A549 (cell line): ENCODE data around the gene ASXL2. TPM values are rescaled to one million over a fixed set of nuclear protein-coding genes. Genes with fewer than 3 reads are reported as not detected.

Source experiments
- ATAC-seq, 2 experiments: fragments of 200-7000 bp in 1 of 2; fragments of >200 bp in 1 of 2; cut with Nextera tagmentation in 1 of 2; cut with Tn5 transposase in 1 of 2; 3 replicates each; pipeline versions ENCODE4 v1.8.0 to v1.9.1; 2018 to 2020; ENCODE audit warnings: mild to moderate bottlenecking in 1 of 2, moderate library complexity in 1 of 2
- CTCF ChIA-PET: fragments of 300-600 bp; sonication (Branson Sonifier 250); formaldehyde crosslinking; extraction: SDS; loops from one replicate; lab custom pipeline; 2021; ENCODE audit warnings: antibody characterized with exemption, inconsistent platforms; lab: Yijun Ruan, JAX
- POLR2A ChIA-PET: fragments of 350-600 bp; formaldehyde crosslinking; extraction: SDS; loops from one replicate; lab custom pipeline; 2021; ENCODE audit warnings: antibody characterized with exemption, inconsistent platforms; lab: Yijun Ruan, JAX
- DNase-seq, 2 experiments: peaks; one replicate each; pipeline versions ENCODE4 v3.0.0 to v3.0.0-alpha.2; 2011 to 2016; ENCODE audit warnings: low read depth in 1 of 2, low spot score in 1 of 2
- FAIRE-seq: peaks from 2 replicates; lab custom pipeline; 2011; peaks lifted over from hg19 to GRCh38; lab: Jason Lieb, UNC
- H3K27ac ChIP-seq, 2 experiments: fragments of >200 bp; sonication (Bioruptor Twin); formaldehyde crosslinking; 3 replicates each; pipeline ENCODE4 v1.5.1; 2016 to 2017
- H3K4me1 ChIP-seq: fragments of >200 bp; sonication (Bioruptor Twin); formaldehyde crosslinking; 3 replicates; pipeline ENCODE4 v1.6.1; 2016
- H3K4me2 ChIP-seq: fragments of >200 bp; sonication (Bioruptor Twin); formaldehyde crosslinking; 3 replicates; pipeline ENCODE4 v1.6.1; 2016
- H3K4me3 ChIP-seq: fragments of >200 bp; sonication (Bioruptor Twin); formaldehyde crosslinking; 3 replicates; pipeline ENCODE4 v1.5.1; 2016
- H3K9me3 ChIP-seq: fragments of >200 bp; sonication (Bioruptor Twin); formaldehyde crosslinking; 3 replicates; pipeline ENCODE4 v1.6.1; 2016
- BHLHE40 ChIP-seq: IDR thresholded peaks from 2 replicates; pipeline ENCODE4 v1.6.1; 2012; ENCODE audit warnings: low read depth, low read length, inconsistent platforms
- CBX2 ChIP-seq: fragments of 200-600 bp; sonication (generic); IDR thresholded peaks from 2 replicates; pipeline ENCODE4 v1.6.1; 2016; ENCODE audit warnings: low read depth, mild to moderate bottlenecking, borderline replicate concordance
- EHF ChIP-seq: fragments of 250-450 bp; sonication (Bioruptor Pico); IDR thresholded peaks from 2 replicates; pipeline ENCODE4 v1.5.0; 2020; ENCODE audit warnings: mild to moderate bottlenecking
- HOXB13 ChIP-seq: fragments of 250-450 bp; sonication (Bioruptor Pico); IDR thresholded peaks from 2 replicates; pipeline ENCODE4 v1.5.0; 2020; ENCODE audit warnings: low read depth, mild to moderate bottlenecking, moderate library complexity
- HOXB5 ChIP-seq: fragments of 250-450 bp; sonication (Bioruptor Pico); IDR thresholded peaks from 2 replicates; pipeline ENCODE4 v1.5.0; 2020; ENCODE audit warnings: mild to moderate bottlenecking, moderate library complexity
- JUNB ChIP-seq: fragments of >200 bp; sonication (Bioruptor Twin); formaldehyde crosslinking; IDR thresholded peaks from 2 replicates; pipeline ENCODE4 v1.6.1; 2016
- KDM5A ChIP-seq: fragments of 200-600 bp; sonication (generic); IDR thresholded peaks from 2 replicates; pipeline ENCODE4 v1.6.1; 2016; ENCODE audit warnings: antibody characterized with exemption, mild to moderate bottlenecking
- NFE2L2 ChIP-seq: fragments of 150-350 bp; conservative IDR thresholded peaks from 2 replicates; pipeline ENCODE4 v1.6.1; 2014; ENCODE audit warnings: low read length
- NPAS2 ChIP-seq: fragments of 250-450 bp; sonication (Bioruptor Pico); IDR thresholded peaks from 2 replicates; pipeline ENCODE4 v1.8.0; 2022; ENCODE audit warnings: mild to moderate bottlenecking, moderate library complexity, borderline replicate concordance
- POLR2A ChIP-seq: IDR thresholded peaks from 2 replicates; pipeline ENCODE4 v1.6.1; 2012; ENCODE audit warnings: mild to moderate bottlenecking, low read length
- RARB ChIP-seq: fragments of 250-450 bp; sonication (Bioruptor Pico); IDR thresholded peaks from 2 replicates; pipeline ENCODE4 v1.8.0; 2021; ENCODE audit warnings: mild to moderate bottlenecking, moderate library complexity
- RCOR1 ChIP-seq: fragments of 150-350 bp; IDR thresholded peaks from 2 replicates; pipeline ENCODE4 v1.6.1; 2014; ENCODE audit warnings: antibody characterized with exemption, low read length, low read depth
- RFX5 ChIP-seq: fragments of 450-650 bp; IDR thresholded peaks from 2 replicates; pipeline ENCODE4 v1.7.1; 2014; ENCODE audit warnings: antibody characterized with exemption, mild to moderate bottlenecking, moderate library complexity
- SMC3 ChIP-seq: fragments of >200 bp; sonication (Bioruptor Twin); formaldehyde crosslinking; IDR thresholded peaks from 3 replicates; pipeline ENCODE4 v1.6.1; 2018; ENCODE audit warnings: inconsistent platforms
- TP53 ChIP-seq: fragments of 250-450 bp; sonication (Bioruptor Pico); IDR thresholded peaks from 2 replicates; pipeline ENCODE4 v1.5.0; 2021; ENCODE audit warnings: mild to moderate bottlenecking, moderate library complexity
- ZC3H11A ChIP-seq: fragments of 450-650 bp; IDR thresholded peaks from 2 replicates; pipeline ENCODE4 v1.6.1; 2014; ENCODE audit warnings: antibody characterized with exemption, mild to moderate bottlenecking
- ZSCAN20 ChIP-seq: fragments of 250-450 bp; sonication (Bioruptor Pico); IDR thresholded peaks from 2 replicates; pipeline ENCODE4 v1.8.0; 2022; ENCODE audit warnings: mild to moderate bottlenecking, moderate library complexity
- WGBS: methylation state at CpG from one replicate; pipeline ENCODE4 v1.1.6; 2017; ENCODE audit errors: missing lambda C conversion rate; 5-methylcytosine and 5-hydroxymethylcytosine counted together
- polyA plus RNA-seq, 4 experiments: library from polyadenylated mRNA; depleted of rRNA in 3 of 4; stranded (reverse); fragments of >200 nt; fragmentation: RNase III in 1 of 4; extraction: RNeasy Plus Mini Kit Qiagen cat#74134 plus additional on column Dnase treatment in 1 of 4; gene quantifications; 2 replicates in 3 of 4; 3 replicates in 1 of 4; pipeline ENCODE4 v1.2.3, GENCODE V29; 2011 to 2017
- TF ChIP-seq, protein P1 (sequence below): IDR thresholded peaks from 2 replicates; pipeline ENCODE4 v1.6.1; 2012
- TF ChIP-seq, protein P2 (sequence below): fragments of 250-450 bp; sonication (Bioruptor Pico); IDR thresholded peaks from 2 replicates; pipeline ENCODE4 v1.5.0; 2021; ENCODE audit warnings: mild to moderate bottlenecking, moderate library complexity, borderline replicate concordance
- TF ChIP-seq, protein P3 (sequence below): fragments of 150-350 bp; IDR thresholded peaks from 2 replicates; pipeline ENCODE4 v1.6.1; 2014; ENCODE audit warnings: low read depth, mild to moderate bottlenecking, low read length
- TF ChIP-seq, protein P4 (sequence below): fragments of 250-450 bp; sonication (Bioruptor Pico); IDR thresholded peaks from 2 replicates; pipeline ENCODE4 v1.5.0; 2020; ENCODE audit warnings: low read depth, mild to moderate bottlenecking, moderate library complexity
- TF ChIP-seq, protein P5 (sequence below): fragments of >200 bp; sonication (Bioruptor Twin); formaldehyde crosslinking; IDR thresholded peaks from 2 replicates; pipeline ENCODE4 v1.6.1; 2016
- TF ChIP-seq, protein P6 (sequence below): fragments of >200 bp; sonication (Bioruptor Twin); formaldehyde crosslinking; IDR thresholded peaks from 3 replicates; pipeline ENCODE4 v1.6.1; 2016

ASXL2 gene
- polyA plus RNA-seq, 2 of the 4 experiments (the other 2 are of a cell fraction), result 10.3 to 26.4 TPM

DNA sequence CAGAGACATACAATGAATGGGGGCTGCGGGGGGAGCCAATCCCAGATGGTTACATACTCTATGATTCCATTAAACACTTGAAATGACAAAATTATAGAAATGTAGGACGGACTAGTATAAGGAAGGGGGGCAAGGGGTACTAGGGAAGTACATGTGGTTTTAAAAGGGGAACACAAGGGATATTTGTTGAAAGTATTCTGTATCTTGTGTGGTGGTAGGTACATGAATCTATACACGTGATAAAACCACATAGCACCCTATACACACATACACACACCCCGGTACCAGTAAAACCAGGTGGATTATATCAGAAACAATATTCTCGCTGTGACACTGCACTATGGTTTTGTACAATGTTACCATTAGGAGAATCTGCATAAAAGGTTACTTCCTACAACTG, 45.4 kb downstream of the ASXL2 start:
- H3K4me3 ChIP-seq, result no peak overlapping the region
- ChIA-PET CTCF (interaction anchor here (10.6 kb wide), 1 partner anchor 20 kb away, joined by 80 read pairs; no protein-coding TSS in a partner anchor), POLR2A (interaction anchor here (0.6 kb wide), 1 partner anchor 100 kb away, joined by 3 read pairs; no protein-coding TSS in a partner anchor)
- H3K4me2 ChIP-seq, result no peak overlapping the region
- FAIRE-seq (no peak), ATAC-seq (no peak), DNase-seq (no peak)
- no peak overlapping the region for H3K27ac ChIP-seq
- peaks cover 29% of the 10 kb centered on the region for H3K4me1 ChIP-seq
- WGBS, result 87% methylated on average over 5 of the region's 5 CpGs
- H3K9me3 ChIP-seq, result peaks cover 9% of the 10 kb centered on the region; the same call in 2 of the 3 replicates
- TF ChIP-seq NFE2L2, result no peak
- no peak for TF ChIP-seq CBX2
- no peak for TF ChIP-seq HOXB5
- TF ChIP-seq EHF (CRISPR knock-in tag), result no peak
- TF ChIP-seq ZSCAN20, result no peak
- TF ChIP-seq RCOR1, result no peak
- TF ChIP-seq, protein P1, sequence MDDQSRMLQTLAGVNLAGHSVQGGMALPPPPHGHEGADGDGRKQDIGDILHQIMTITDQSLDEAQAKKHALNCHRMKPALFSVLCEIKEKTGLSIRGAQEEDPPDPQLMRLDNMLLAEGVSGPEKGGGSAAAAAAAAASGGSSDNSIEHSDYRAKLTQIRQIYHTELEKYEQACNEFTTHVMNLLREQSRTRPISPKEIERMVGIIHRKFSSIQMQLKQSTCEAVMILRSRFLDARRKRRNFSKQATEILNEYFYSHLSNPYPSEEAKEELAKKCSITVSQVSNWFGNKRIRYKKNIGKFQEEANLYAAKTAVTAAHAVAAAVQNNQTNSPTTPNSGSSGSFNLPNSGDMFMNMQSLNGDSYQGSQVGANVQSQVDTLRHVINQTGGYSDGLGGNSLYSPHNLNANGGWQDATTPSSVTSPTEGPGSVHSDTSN, result no peak
- TF ChIP-seq ZC3H11A, result no peak
- no peak for TF ChIP-seq KDM5A

DNA sequence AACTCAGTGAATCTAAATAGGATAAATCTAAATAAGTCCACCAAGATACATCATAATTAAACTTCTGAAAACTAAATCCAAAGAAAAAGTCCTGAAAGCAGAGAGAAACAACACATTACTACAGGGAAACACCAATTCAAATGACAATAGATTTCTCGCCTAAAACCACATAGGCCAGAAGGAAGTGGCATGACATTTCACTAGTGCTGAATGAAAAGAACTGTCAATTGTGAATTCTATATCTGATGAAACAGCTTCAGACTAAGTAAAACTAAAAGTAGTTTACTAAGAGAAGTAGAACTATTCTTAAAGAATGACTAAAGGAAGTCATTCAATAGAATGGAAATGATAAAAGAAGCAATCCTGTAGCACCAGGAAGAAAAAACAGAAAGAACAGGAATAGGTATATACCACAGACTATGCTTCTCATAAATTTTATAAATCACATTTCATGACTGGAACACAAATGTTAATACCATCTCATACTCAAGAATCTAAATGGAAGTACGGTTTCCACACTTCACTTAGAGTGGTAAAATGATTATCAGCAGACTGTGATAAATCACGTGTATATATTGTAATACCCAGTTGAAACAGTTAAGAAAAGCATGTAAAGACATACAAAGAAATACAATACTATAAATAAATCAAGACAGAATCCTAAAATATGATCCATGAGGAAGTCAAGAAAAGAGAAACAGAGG, 46.4 kb downstream of the ASXL2 start:
- TF ChIP-seq, protein P2, sequence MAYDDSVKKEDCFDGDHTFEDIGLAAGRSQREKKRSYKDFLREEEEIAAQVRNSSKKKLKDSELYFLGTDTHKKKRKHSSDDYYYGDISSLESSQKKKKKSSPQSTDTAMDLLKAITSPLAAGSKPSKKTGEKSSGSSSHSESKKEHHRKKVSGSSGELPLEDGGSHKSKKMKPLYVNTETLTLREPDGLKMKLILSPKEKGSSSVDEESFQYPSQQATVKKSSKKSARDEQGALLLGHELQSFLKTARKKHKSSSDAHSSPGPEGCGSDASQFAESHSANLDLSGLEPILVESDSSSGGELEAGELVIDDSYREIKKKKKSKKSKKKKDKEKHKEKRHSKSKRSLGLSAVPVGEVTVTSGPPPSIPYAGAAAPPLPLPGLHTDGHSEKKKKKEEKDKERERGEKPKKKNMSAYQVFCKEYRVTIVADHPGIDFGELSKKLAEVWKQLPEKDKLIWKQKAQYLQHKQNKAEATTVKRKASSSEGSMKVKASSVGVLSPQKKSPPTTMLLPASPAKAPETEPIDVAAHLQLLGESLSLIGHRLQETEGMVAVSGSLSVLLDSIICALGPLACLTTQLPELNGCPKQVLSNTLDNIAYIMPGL, result no peak
- TF ChIP-seq BHLHE40, result no peak
- TF ChIP-seq, protein P3, sequence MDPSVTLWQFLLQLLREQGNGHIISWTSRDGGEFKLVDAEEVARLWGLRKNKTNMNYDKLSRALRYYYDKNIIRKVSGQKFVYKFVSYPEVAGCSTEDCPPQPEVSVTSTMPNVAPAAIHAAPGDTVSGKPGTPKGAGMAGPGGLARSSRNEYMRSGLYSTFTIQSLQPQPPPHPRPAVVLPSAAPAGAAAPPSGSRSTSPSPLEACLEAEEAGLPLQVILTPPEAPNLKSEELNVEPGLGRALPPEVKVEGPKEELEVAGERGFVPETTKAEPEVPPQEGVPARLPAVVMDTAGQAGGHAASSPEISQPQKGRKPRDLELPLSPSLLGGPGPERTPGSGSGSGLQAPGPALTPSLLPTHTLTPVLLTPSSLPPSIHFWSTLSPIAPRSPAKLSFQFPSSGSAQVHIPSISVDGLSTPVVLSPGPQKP, result no peak
- TF ChIP-seq, protein P4, sequence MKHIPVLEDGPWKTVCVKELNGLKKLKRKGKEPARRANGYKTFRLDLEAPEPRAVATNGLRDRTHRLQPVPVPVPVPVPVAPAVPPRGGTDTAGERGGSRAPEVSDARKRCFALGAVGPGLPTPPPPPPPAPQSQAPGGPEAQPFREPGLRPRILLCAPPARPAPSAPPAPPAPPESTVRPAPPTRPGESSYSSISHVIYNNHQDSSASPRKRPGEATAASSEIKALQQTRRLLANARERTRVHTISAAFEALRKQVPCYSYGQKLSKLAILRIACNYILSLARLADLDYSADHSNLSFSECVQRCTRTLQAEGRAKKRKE, result no peak
- no peak for TF ChIP-seq SMC3
- no peak for ATAC-seq

DNA sequence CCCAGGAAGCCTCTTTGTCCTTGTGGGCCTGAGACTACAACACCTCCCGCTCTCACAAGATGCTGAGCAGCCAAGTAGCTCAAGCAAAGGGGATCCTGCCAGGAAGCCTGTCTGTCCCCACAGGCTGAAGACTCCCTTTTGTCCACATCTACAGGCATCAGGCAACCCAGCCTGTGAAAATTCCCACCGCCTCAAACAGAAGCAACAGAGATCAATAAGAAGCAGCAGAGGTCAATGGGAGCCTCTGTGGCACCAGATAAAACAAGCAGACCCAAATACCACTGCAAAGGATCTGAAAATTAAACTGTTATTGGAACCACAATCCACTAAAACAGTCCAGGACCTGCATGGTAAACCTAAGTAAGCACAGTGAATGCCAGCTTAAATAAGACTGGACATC, 48.5 kb downstream of the ASXL2 start:
- peak in 1 of 2 experiments; percentile 54; a peak in 3 of 6 replicates for ATAC-seq
- DNase-seq, result no peak
- Histone ChIP-seq H3K4me3 (no peak overlapping the region), H3K27ac (peak overlapping the region in 1 of 2 experiments; percentile 38; a peak in 2 of 6 replicates), H3K9me3 (peaks cover 9% of the 10 kb centered on the region; the same call in 2 of the 3 replicates), H3K4me2 (peak overlapping the region; percentile 50), H3K4me1 (peaks cover 29% of the 10 kb centered on the region)
- WGBS, result 92% methylated on average over 2 of the region's 2 CpGs
- no peak for FAIRE-seq
- POLR2A ChIA-PET, result no interaction called here
- CTCF ChIA-PET, result interaction anchor here (0.5 to 1.6 kb wide), 5 partner anchors 18 to 176 kb away, joined by 3 to 4 read pairs (median 3); no protein-coding TSS in a partner anchor
- TF ChIP-seq, protein P4, result no peak
- no peak for TF ChIP-seq RARB
- TF ChIP-seq, protein P5, sequence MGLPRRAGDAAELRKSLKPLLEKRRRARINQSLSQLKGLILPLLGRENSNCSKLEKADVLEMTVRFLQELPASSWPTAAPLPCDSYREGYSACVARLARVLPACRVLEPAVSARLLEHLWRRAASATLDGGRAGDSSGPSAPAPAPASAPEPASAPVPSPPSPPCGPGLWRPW, result no peak
- TF ChIP-seq JUNB, result no peak
- TF ChIP-seq, protein P6, sequence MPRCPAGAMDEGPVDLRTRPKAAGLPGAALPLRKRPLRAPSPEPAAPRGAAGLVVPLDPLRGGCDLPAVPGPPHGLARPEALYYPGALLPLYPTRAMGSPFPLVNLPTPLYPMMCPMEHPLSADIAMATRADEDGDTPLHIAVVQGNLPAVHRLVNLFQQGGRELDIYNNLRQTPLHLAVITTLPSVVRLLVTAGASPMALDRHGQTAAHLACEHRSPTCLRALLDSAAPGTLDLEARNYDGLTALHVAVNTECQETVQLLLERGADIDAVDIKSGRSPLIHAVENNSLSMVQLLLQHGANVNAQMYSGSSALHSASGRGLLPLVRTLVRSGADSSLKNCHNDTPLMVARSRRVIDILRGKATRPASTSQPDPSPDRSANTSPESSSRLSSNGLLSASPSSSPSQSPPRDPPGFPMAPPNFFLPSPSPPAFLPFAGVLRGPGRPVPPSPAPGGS, result no peak
- no peak for TF ChIP-seq TP53 (CRISPR knock-in tag)
- no peak for TF ChIP-seq POLR2A
- no peak for TF ChIP-seq HOXB13 (CRISPR knock-in tag)
- TF ChIP-seq RFX5, result no peak
- TF ChIP-seq, protein P2, result no peak
- no peak for TF ChIP-seq NPAS2 (CRISPR knock-in tag)
- TF ChIP-seq RCOR1, result no peak

More for the DNA sequence above, 46.4 kb downstream of the ASXL2 start:
- Histone ChIP-seq H3K4me1 (peaks cover 29% of the 10 kb centered on the region), H3K27ac (no peak overlapping the region), H3K9me3 (peaks cover 9% of the 10 kb centered on the region; the same call in 2 of the 3 replicates), H3K4me2 (no peak overlapping the region), H3K4me3 (no peak overlapping the region)
- FAIRE-seq (no peak), DNase-seq (no peak)
- ChIA-PET CTCF (interaction anchor here (0.7 to 1.6 kb wide), 3 partner anchors 119 to 552 kb away, joined by 3 read pairs; no protein-coding TSS in a partner anchor), POLR2A (no interaction called here)
- WGBS, result 94% methylated on average over 3 of the region's 3 CpGs
